Measurements from ENCODE around the gene MOG.

- peak; percentile 39 for TF ChIP-seq CTCF (IDR thresholded peaks at IDR 0.05; ENCODE audit: insufficient read depth, low read length)
- TF ChIP-seq POLR2AphosphoS5 (IDR thresholded peaks at IDR 0.05; ENCODE audit: low read depth), result no peak
- no peak for TF ChIP-seq SPI1 (IDR thresholded peaks at IDR 0.05; ENCODE audit: borderline replicate concordance, low read depth)
- TF ChIP-seq GABPA (IDR thresholded peaks at IDR 0.05; ENCODE audit: low read depth), result no peak
These were observed 8.8 kb upstream of the MOG start for GRCh38 chr6:29647927-29648642.

Data from HL-60 (cell line).